Brain microvascular endothelial cell (primary cell): ENCODE results near the gene TBCE.
A peak's percentile ranks its signal among the peaks of the same experiment; 100 is the strongest.

Experiments used
- DNase-seq: peaks from one replicate; pipeline ENCODE4 v3.0.0-alpha.2; 2020
- H3K27ac ChIP-seq: fragments of 250-450 bp; sonication (Bioruptor Pico); 2 replicates; pipeline ENCODE4 v1.5.1; 2020; ENCODE audit warnings: mild to moderate bottlenecking, moderate library complexity
- H3K27me3 ChIP-seq: fragments of 250-450 bp; sonication (Bioruptor Pico); replicated peaks from 2 replicates; pipeline ENCODE4 v1.5.1; 2020; ENCODE audit warnings: mild to moderate bottlenecking
- H3K36me3 ChIP-seq: fragments of 250-450 bp; sonication (Bioruptor Pico); replicated peaks from 2 replicates; pipeline ENCODE4 v1.5.1; 2020; ENCODE audit warnings: mild to moderate bottlenecking
- H3K4me3 ChIP-seq: 2 replicates; pipeline ENCODE4 v1.5.1; 2011; ENCODE audit warnings: low read depth, mild to moderate bottlenecking, control low read depth, low read length, moderate library complexity
- in situ Hi-C: cut with HindIII; loops from 2 replicates; pipeline ENCODE4 v1.10.0; 2017; ENCODE audit warnings: low sequenced_read_pairs, low pct_ligation_motif_present
- TF ChIP-seq, protein P1 (sequence below): IDR thresholded peaks from 2 replicates; pipeline ENCODE4 v1.5.1; 2011; ENCODE audit warnings: low read depth, mild to moderate bottlenecking, moderate library complexity, low read length, control low read depth, inconsistent platforms; ENCODE audit errors: missing control alignments

Gene TBCE, protein sequence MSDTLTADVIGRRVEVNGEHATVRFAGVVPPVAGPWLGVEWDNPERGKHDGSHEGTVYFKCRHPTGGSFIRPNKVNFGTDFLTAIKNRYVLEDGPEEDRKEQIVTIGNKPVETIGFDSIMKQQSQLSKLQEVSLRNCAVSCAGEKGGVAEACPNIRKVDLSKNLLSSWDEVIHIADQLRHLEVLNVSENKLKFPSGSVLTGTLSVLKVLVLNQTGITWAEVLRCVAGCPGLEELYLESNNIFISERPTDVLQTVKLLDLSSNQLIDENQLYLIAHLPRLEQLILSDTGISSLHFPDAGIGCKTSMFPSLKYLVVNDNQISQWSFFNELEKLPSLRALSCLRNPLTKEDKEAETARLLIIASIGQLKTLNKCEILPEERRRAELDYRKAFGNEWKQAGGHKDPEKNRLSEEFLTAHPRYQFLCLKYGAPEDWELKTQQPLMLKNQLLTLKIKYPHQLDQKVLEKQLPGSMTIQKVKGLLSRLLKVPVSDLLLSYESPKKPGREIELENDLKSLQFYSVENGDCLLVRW

GRCh38 chr1:235367000-235367908 lies at the start of gene TBCE:
TBCE (plus strand) TSS chr1:235367427; CDS start chr1:235380050, 12,623 bp downstream.
- peak; percentile 98 for DNase-seq
- TF ChIP-seq, protein P1, sequence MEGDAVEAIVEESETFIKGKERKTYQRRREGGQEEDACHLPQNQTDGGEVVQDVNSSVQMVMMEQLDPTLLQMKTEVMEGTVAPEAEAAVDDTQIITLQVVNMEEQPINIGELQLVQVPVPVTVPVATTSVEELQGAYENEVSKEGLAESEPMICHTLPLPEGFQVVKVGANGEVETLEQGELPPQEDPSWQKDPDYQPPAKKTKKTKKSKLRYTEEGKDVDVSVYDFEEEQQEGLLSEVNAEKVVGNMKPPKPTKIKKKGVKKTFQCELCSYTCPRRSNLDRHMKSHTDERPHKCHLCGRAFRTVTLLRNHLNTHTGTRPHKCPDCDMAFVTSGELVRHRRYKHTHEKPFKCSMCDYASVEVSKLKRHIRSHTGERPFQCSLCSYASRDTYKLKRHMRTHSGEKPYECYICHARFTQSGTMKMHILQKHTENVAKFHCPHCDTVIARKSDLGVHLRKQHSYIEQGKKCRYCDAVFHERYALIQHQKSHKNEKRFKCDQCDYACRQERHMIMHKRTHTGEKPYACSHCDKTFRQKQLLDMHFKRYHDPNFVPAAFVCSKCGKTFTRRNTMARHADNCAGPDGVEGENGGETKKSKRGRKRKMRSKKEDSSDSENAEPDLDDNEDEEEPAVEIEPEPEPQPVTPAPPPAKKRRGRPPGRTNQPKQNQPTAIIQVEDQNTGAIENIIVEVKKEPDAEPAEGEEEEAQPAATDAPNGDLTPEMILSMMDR, result peak; percentile 42
- peak within 1 kb of the TSS; percentile 84 for H3K4me3 ChIP-seq
- H3K36me3 ChIP-seq, result no peaks in the 10 kb centered on the region
- peak within 1 kb of the TSS; percentile 84 for H3K27ac ChIP-seq
- H3K27me3 ChIP-seq, result no peaks in the 10 kb centered on the region
- in situ Hi-C loops, result no loop called here

DNA sequence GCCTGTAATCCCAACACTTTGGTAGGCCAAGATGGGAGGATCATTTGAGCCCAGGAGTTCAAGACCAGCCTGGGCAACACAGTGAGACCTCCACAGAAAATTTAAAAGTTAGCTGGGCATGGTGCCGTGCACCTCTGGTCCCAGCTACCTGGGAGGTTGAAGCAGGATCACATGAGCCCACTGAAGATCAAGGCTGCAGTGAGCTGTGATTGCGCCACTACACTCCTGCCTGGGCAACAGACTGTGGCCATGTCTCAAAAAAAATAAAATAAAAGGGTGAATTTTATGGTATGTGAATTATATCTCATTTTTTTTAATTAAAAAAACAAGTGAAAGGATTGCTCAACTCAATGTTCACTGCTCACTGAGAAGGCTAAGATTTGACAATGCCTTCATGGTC lies 48.0 kb upstream of the TBCE start:
- TF ChIP-seq, protein P1, result no peak
- Histone ChIP-seq H3K36me3 (peaks cover 2% of the 10 kb centered on the region), H3K27ac (no peak overlapping the region), H3K4me3 (no peak overlapping the region), H3K27me3 (no peaks in the 10 kb centered on the region)
- in situ Hi-C loops, result no loop called here
- no peak for DNase-seq

DNA sequence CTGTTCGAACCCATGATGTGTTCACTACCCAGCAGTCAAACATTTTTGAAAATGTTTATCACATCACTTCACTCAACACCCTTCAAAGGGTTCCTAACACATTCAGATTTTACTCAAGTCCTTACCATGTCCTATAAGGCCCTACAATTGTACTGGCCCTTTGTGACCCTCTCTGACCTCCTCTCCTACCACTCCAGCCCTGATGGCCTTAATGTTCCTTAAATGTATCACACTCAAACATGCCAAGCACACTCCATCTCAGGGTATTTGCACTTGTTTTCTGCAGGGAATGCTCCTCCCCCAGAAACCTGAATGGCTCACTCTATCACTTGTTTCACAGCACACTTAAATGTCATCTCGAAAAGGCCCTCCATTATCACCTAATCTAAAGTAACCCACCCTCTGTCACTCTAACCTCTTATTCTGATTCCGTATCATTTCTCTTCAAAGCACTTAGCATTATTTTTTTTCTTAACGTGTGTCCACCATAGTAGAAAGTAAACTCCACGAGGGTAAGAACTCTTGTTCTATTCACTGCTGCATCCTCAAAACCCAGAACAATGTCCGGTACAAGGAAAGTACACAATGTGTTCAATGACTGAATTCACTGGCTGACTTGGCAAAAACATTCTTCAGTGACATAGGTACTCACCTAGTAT lies 46.6 kb upstream of the TBCE start:
- in situ Hi-C loops, result no loop called here
- no peak overlapping the region for H3K27ac ChIP-seq
- no peak for DNase-seq
- no peaks in the 10 kb centered on the region for H3K27me3 ChIP-seq
- H3K36me3 ChIP-seq, result peaks cover 2% of the 10 kb centered on the region
- TF ChIP-seq, protein P1, result no peak
- no peak overlapping the region for H3K4me3 ChIP-seq

DNA sequence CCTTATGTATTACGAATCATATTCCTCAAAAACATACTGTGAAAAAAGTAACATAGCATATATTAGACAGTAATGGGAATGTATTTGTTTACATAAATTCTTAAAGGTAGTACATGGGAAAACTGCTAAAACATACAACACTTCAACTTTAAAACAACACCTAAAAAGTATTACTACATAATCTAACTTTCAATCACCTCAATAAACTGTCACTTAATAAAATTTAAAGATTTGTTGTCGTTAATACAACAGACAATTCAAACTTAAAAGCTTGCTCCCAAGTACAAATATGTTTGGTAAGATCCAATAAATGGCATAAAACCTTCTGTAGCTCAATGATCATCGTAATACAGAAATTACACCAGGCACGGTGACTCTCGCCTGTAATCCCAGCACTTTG lies 42.9 kb upstream of the TBCE start:
- H3K27me3 ChIP-seq, result no peaks in the 10 kb centered on the region
- no peak for DNase-seq
- peaks cover 2% of the 10 kb centered on the region for H3K36me3 ChIP-seq
- H3K4me3 ChIP-seq, result no peak overlapping the region
- no peak overlapping the region for H3K27ac ChIP-seq
- in situ Hi-C loops, result no loop called here
- TF ChIP-seq, protein P1, result no peak

- no peak overlapping the region for H3K27ac ChIP-seq
- peaks cover 2% of the 10 kb centered on the region for H3K36me3 ChIP-seq
- TF ChIP-seq, protein P1, result no peak
- no peaks in the 10 kb centered on the region for H3K27me3 ChIP-seq
- no peak for DNase-seq
- peak overlapping the region; percentile 13 for H3K4me3 ChIP-seq
- in situ Hi-C loops, result no loop called here
Measured at GRCh38 chr1:235325139-235325538, 42.1 kb upstream of the TBCE start.
